Esophagus squamous epithelium (tissue), 5 donors: ENCODE results near the gene PRLR. TPM values are rescaled to one million over a fixed set of nuclear protein-coding genes. Genes with fewer than 3 reads are reported as not detected.

Experiments used
- DNase-seq: peaks from one replicate; lab custom pipeline; 2025; lab: John Stamatoyannopoulos, UW
- H3K27ac ChIP-seq, 4 donors: fragments of 200-600 bp; sonication (generic); one replicate each; pipeline ENCODE4 v1.5.1; 2016 to 2019; ENCODE audit warnings: mild to moderate bottlenecking in 1 of 4
- H3K27me3 ChIP-seq, 4 donors: fragments of 200-600 bp; sonication (generic); 1 replicate in 3 of 4; 2 replicates in 1 of 4; pipeline versions ENCODE4 v1.5.1 to v1.6.0; 2017 to 2021; ENCODE audit warnings: antibody characterized with exemption in 1 of 4
- H3K36me3 ChIP-seq, 3 donors: fragments of 200-600 bp; sonication (generic); one replicate each; pipeline ENCODE4 v1.5.1; 2016 to 2019
- H3K4me1 ChIP-seq, 3 donors: fragments of 200-600 bp; sonication (generic); one replicate each; pipeline ENCODE4 v1.5.1; 2017 to 2019
- H3K4me3 ChIP-seq, 4 donors: fragments of 200-600 bp; sonication (generic); 1 replicate in 3 of 4; 2 replicates in 1 of 4; pipeline ENCODE4 v1.5.1; 2016 to 2019; ENCODE audit warnings: mild to moderate bottlenecking in 2 of 4, moderate library complexity in 1 of 4
- H3K9me3 ChIP-seq, 3 donors: fragments of 200-600 bp; sonication (generic); one replicate each; pipeline ENCODE4 v1.5.1; 2016 to 2019
- POLR2A ChIP-seq, 4 donors: fragments of 450-650 bp; IDR thresholded peaks; one replicate each; pipeline ENCODE4 v1.6.1; 2017; ENCODE audit warnings: antibody characterized with exemption in 4 of 4, mild to moderate bottlenecking in 4 of 4, moderate library complexity in 3 of 4
- WGBS, 2 donors: methylation state at CpG; one replicate each; pipeline ENCODE4 v1.1.5; 2018; 5-methylcytosine and 5-hydroxymethylcytosine counted together
- intact Hi-C: fragments of 100-400 bp; cut with DNase I; formaldehyde crosslinking; loops from one replicate; pipeline ENCODE4 v1.15.0; 2022
- total RNA-seq, 4 donors: library from RNA; depleted of rRNA; stranded (reverse); fragments of >200 nt; gene quantifications; one replicate each; pipeline ENCODE4 v1.1.0, GENCODE V29; 2016
- TF ChIP-seq, protein P1 (sequence below), 6 experiments: fragments of 450-650 bp in 4 of 6; fragments of 200-600 bp in 2 of 6; sonication (generic) in 2 of 6; IDR thresholded peaks; one replicate each; pipeline ENCODE4 v1.5.1; 2016 to 2019; ENCODE audit warnings: antibody characterized with exemption in 6 of 6, mild to moderate bottlenecking in 4 of 6, moderate library complexity in 4 of 6
- donor health status: DM: yes; HTN: yes; CAD: no.

The PRLR gene
- total RNA-seq, 4 donors from 2014 or later, result 1.5 to 2.8 (median 2.3) TPM

DNA sequence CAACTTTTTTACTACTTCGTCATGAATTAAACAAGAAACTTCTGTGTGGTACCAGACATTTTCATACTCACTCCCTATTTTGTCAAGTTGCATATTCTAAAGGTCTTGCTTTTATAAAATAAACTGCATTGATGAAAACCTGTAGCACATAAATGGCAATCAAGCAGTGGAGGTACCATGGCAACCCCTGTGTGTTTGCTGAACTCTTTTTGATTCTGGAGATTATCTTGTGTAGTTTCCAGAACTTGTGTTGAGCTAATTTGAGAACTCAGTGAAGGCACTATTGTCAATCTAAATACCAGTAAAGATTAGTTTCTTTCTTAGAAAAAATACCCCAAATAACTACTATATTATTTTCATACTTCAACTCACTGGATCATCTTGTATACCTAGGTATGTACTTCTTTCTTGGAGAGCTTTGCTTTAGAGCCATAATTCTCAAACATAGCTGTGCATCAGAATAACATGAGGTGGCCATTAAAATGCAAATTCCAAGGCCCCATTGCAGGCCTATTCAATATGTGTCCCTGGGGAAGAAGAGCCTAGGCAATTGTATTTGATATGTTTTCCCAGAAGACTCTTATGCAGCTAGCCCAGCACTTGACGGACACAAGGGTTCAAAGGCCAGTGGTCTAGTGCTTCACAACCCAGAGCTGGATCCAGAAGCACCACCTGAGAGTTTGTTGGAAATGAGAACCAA is 9.8 kb upstream of the PRLR start:
- no peaks in the 10 kb centered on the region for H3K4me1 ChIP-seq
- TF ChIP-seq, protein P1, sequence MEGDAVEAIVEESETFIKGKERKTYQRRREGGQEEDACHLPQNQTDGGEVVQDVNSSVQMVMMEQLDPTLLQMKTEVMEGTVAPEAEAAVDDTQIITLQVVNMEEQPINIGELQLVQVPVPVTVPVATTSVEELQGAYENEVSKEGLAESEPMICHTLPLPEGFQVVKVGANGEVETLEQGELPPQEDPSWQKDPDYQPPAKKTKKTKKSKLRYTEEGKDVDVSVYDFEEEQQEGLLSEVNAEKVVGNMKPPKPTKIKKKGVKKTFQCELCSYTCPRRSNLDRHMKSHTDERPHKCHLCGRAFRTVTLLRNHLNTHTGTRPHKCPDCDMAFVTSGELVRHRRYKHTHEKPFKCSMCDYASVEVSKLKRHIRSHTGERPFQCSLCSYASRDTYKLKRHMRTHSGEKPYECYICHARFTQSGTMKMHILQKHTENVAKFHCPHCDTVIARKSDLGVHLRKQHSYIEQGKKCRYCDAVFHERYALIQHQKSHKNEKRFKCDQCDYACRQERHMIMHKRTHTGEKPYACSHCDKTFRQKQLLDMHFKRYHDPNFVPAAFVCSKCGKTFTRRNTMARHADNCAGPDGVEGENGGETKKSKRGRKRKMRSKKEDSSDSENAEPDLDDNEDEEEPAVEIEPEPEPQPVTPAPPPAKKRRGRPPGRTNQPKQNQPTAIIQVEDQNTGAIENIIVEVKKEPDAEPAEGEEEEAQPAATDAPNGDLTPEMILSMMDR (IDR thresholded peaks at IDR 0.05), result no peak
- TF ChIP-seq POLR2A (IDR thresholded peaks at IDR 0.05), result no peak
- H3K4me3 ChIP-seq, result no peak overlapping the region
- no peak overlapping the region for H3K27ac ChIP-seq
- intact Hi-C loops, result no loop called here
- no peaks in the 10 kb centered on the region for H3K36me3 ChIP-seq
- WGBS, 2 donors, result 89 to 96% methylated on average over 2 of the region's 2 CpGs
- H3K27me3 ChIP-seq, result no peaks in the 10 kb centered on the region
- no peak for DNase-seq
- H3K9me3 ChIP-seq, result no peaks in the 10 kb centered on the region

- Histone ChIP-seq H3K4me3 (no peak overlapping the region), H3K27ac (no peak overlapping the region), H3K4me1 (no peaks in the 10 kb centered on the region), H3K36me3 (no peaks in the 10 kb centered on the region), H3K9me3 (no peaks in the 10 kb centered on the region), H3K27me3 (no peaks in the 10 kb centered on the region)
- intact Hi-C loops, result no loop called here
- TF ChIP-seq POLR2A (IDR thresholded peaks at IDR 0.05), result no peak
- TF ChIP-seq, protein P1 (IDR thresholded peaks at IDR 0.05), result no peak
- 92 to 97% methylated on average over 7 of the region's 7 CpGs for WGBS, 2 donors
- DNase-seq, result no peak
Measured at GRCh38 chr5:35239476-35239875, 9.2 kb upstream of the PRLR start.

- Histone ChIP-seq H3K4me1 (no peaks in the 10 kb centered on the region), H3K36me3 (no peaks in the 10 kb centered on the region), H3K9me3 (no peaks in the 10 kb centered on the region), H3K4me3 (no peak overlapping the region), H3K27ac (no peak overlapping the region), H3K27me3 (no peaks in the 10 kb centered on the region)
- TF ChIP-seq POLR2A (IDR thresholded peaks at IDR 0.05), result no peak
- TF ChIP-seq, protein P1 (IDR thresholded peaks at IDR 0.05), result no peak
- DNase-seq, result no peak
- 68 to 69% methylated on average over 2 of the region's 2 CpGs for WGBS, 2 donors
- intact Hi-C loops, result no loop called here
Measured at GRCh38 chr5:35237580-35238376, 7.5 kb upstream of the PRLR start.

DNA sequence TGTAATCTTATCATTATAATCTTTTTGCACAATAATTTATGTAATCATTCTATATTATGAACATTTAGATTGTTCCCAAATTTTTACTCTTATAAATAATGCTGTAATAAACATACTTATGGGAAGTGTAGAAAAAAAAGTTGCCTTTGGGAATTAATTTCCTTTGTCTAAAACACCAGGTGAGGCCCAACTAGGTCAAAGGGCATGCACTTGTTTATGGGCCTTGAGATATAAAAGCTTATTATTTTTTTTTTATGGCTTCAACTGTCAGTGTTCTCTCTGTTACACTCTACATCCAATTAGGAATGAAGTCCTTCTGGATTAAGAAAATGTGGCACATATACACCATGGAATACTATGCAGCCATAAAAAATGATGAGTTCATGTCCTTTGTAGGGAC is 6.5 kb upstream of the PRLR start:
- H3K36me3 ChIP-seq, result no peaks in the 10 kb centered on the region

More for the DNA sequence above, 6.5 kb upstream of the PRLR start:
- intact Hi-C loops, result no loop called here
- H3K4me1 ChIP-seq, result no peaks in the 10 kb centered on the region
- TF ChIP-seq POLR2A (IDR thresholded peaks at IDR 0.05), result no peak
- TF ChIP-seq, protein P1 (IDR thresholded peaks at IDR 0.05), result no peak
- H3K4me3 ChIP-seq, result no peak overlapping the region
- H3K27me3 ChIP-seq, result peaks cover 0 to 4% (median 0%) of the 10 kb centered on the region in 4 donors
- no peak overlapping the region for H3K27ac ChIP-seq
- no peak for DNase-seq
- no peaks in the 10 kb centered on the region for H3K9me3 ChIP-seq
